Measurements from ENCODE around the gene PARD3B. TPM values are rescaled to one million over a fixed set of nuclear protein-coding genes. Genes with fewer than 3 reads are reported as not detected.

Gene PARD3B
- total and polyA plus RNA-seq, 2 of the 13 experiments (the other 11 are each of a cell fraction or from before 2014, with no cell fraction given), result 0.71 to 2.3 TPM

DNA sequence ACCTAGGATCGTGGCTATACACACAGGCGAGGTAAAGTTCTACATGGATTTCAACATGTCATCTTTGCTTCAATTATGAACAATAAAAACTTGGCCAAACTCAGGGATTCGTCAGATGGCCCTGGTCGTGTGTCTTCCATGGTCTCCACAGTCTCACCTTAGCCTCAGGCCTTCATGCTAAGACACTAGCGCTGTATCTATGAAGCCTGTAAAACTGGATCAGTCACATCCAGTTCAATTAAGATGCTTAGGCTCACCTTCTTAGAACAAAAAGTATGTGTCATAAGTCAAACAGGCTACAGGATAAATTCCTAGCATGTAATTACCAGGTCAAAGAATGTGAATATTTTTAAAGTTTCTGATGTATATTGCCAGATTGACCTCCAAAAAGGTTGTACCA lies 1023.3 kb downstream of the PARD3B start (continued):
- TF ChIP-seq ZHX2 (IDR thresholded peaks at IDR 0.05; ENCODE audit: low read depth), result no peak
- no peak for TF ChIP-seq ZHX2 (CRISPR knock-in tag; IDR thresholded peaks at IDR 0.05; ENCODE audit: borderline replicate concordance)
- TF ChIP-seq TRIM24 (CRISPR knock-in tag; IDR thresholded peaks at IDR 0.05), result no peak
- TF ChIP-seq PPARG (CRISPR knock-in tag; conservative IDR thresholded peaks at IDR 0.05), result no peak
- no peak for TF ChIP-seq EZH2 (conservative IDR thresholded peaks at IDR 0.05; ENCODE audit: low read depth, low read length)

DNA sequence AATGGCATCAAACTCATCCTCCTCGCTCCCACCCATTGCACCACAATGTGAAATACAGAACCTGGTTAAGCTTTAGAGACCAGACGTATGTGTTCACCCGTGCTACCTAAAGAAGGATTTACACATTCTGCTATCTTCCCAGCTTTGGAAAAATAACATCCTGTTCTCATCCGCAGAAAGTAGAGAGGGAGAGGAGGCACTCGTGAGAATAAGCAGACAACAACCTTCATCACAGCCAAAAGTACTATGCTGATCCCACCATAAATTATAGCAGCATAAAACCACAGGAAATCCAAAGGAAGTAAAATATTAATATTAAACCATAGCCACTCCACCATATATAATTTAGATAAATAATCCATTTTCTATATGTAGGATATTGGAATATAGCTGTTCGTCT lies 1025.4 kb downstream of the PARD3B start:
- no peaks in the 10 kb centered on the region for H3K79me2 ChIP-seq (ENCODE audit: insufficient read depth, low read length)
- FAIRE-seq (no peak), ATAC-seq (no peak), DNase-seq (ENCODE audit: low spot score) (no peak)
- BruUV-seq (replicated peaks), result no TSS peak
- no peaks in the 10 kb centered on the region for H3K9me3 ChIP-seq (ENCODE audit: low read length)
- intact Hi-C loops (cut with micrococcal nuclease; ENCODE audit: unreplicated experiment), result no loop called here
- no peaks in the 10 kb centered on the region for H3K36me3 ChIP-seq (replicated peaks in 1 of 2; ENCODE audit: control insufficient read depth in 1 of 2, insufficient read depth in 2 of 2, low read length in 2 of 2)
- WGBS (ENCODE audit: low lambda C conversion rate), result 62% methylated on average over 6 of the region's 6 CpGs
- in situ Hi-C loops (cut with HindIII; ENCODE audit: extremely low pct_ligation_motif_present, low pct_unique_long_range_greater_than_20kb), result no loop called here
- no peak overlapping the region for H3K4me3 ChIP-seq (replicated peaks in 1 of 3; ENCODE audit: insufficient read depth in 1 of 3, low read depth in 2 of 3, low read length in 3 of 3)
- no peaks in the 10 kb centered on the region for H3K27me3 ChIP-seq (ENCODE audit: control insufficient read depth in 1 of 2, insufficient read depth in 2 of 2, low read length in 2 of 2)
- no peaks in the 10 kb centered on the region for H3K4me1 ChIP-seq (ENCODE audit: insufficient read depth, low read length)
- H3K4me2 ChIP-seq (ENCODE audit: low read depth, low read length), result no peak overlapping the region
- H3K27ac ChIP-seq (ENCODE audit: extremely low read length, insufficient read depth, low read length), result no peak overlapping the region
- H3K9ac ChIP-seq (ENCODE audit: insufficient read depth, low read depth, low read length), result no peak overlapping the region
- no peak overlapping the region for H2AFZ ChIP-seq (ENCODE audit: low read length)
- POLR2A ChIA-PET, result no interaction called here
- CTCF ChIA-PET (ENCODE audit: low intra/inter-chr PET ratio, low total read pairs), result no interaction called here
- H4K20me1 ChIP-seq (ENCODE audit: insufficient read depth, low read length), result no peaks in the 10 kb centered on the region
- TF ChIP-seq, protein P1, sequence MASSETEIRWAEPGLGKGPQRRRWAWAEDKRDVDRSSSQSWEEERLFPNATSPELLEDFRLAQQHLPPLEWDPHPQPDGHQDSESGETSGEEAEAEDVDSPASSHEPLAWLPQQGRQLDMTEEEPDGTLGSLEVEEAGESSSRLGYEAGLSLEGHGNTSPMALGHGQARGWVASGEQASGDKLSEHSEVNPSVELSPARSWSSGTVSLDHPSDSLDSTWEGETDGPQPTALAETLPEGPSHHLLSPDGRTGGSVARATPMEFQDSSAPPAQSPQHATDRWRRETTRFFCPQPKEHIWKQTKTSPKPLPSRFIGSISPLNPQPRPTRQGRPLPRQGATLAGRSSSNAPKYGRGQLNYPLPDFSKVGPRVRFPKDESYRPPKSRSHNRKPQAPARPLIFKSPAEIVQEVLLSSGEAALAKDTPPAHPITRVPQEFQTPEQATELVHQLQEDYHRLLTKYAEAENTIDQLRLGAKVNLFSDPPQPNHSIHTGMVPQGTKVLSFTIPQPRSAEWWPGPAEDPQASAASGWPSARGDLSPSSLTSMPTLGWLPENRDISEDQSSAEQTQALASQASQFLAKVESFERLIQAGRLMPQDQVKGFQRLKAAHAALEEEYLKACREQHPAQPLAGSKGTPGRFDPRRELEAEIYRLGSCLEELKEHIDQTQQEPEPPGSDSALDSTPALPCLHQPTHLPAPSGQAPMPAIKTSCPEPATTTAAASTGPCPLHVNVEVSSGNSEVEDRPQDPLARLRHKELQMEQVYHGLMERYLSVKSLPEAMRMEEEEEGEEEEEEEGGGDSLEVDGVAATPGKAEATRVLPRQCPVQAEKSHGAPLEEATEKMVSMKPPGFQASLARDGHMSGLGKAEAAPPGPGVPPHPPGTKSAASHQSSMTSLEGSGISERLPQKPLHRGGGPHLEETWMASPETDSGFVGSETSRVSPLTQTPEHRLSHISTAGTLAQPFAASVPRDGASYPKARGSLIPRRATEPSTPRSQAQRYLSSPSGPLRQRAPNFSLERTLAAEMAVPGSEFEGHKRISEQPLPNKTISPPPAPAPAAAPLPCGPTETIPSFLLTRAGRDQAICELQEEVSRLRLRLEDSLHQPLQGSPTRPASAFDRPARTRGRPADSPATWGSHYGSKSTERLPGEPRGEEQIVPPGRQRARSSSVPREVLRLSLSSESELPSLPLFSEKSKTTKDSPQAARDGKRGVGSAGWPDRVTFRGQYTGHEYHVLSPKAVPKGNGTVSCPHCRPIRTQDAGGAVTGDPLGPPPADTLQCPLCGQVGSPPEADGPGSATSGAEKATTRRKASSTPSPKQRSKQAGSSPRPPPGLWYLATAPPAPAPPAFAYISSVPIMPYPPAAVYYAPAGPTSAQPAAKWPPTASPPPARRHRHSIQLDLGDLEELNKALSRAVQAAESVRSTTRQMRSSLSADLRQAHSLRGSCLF (CRISPR knock-in tag; IDR thresholded peaks at IDR 0.05; ENCODE audit: borderline replicate concordance), result no peak
- no peak for TF ChIP-seq ZNF354B (CRISPR knock-in tag; IDR thresholded peaks at IDR 0.05)
- no peak for TF ChIP-seq NR2C2 (CRISPR knock-in tag; IDR thresholded peaks at IDR 0.05; ENCODE audit: borderline replicate concordance)
- no peak for TF ChIP-seq ZNF251 (CRISPR knock-in tag; IDR thresholded peaks at IDR 0.05)
- TF ChIP-seq HES4 (CRISPR knock-in tag; IDR thresholded peaks at IDR 0.05; ENCODE audit: borderline replicate concordance), result no peak
- TF ChIP-seq EHMT2 (IDR thresholded peaks at IDR 0.05; ENCODE audit: borderline replicate concordance, low read depth, low read length), result no peak
- no peak for TF ChIP-seq SIX1 (CRISPR knock-in tag; IDR thresholded peaks at IDR 0.05; ENCODE audit: borderline replicate concordance)
- TF ChIP-seq POLR2AphosphoS5 (IDR thresholded peaks at IDR 0.05; ENCODE audit: low read depth, low read length), result no peak
- TF ChIP-seq ZFP37 (CRISPR knock-in tag; IDR thresholded peaks at IDR 0.05; ENCODE audit: borderline replicate concordance), result no peak
- TF ChIP-seq ZNF891 (CRISPR knock-in tag; IDR thresholded peaks at IDR 0.05), result no peak

Measured in HepG2 (cell line).